Aorta (tissue), 5 donors: Measurements from ENCODE around the gene FRYL. TPM values are rescaled to one million over a fixed set of nuclear protein-coding genes. Genes with fewer than 3 reads are reported as not detected.
"Not testable (repeated sequence)": the region's sequence is repeated elsewhere in the genome, so short reads cannot be mapped to it uniquely, and the experiment has no call there.

Experiments
- ATAC-seq: fragments of 200-7000 bp; cut with Tn5 transposase; one replicate; pipeline ENCODE4 v1.9.1; 2022; ENCODE audit warnings: moderate library complexity; ENCODE audit not compliant: low FRiP score
- DNase-seq, 2 donors: peaks; one replicate each; pipeline ENCODE4 v3.0.0-alpha.2; 2020
- H3K27ac ChIP-seq, 2 donors: one replicate each; pipeline ENCODE4 v1.5.1; 2013; ENCODE audit warnings: low read length in 2 of 2, mild to moderate bottlenecking in 2 of 2, moderate library complexity in 2 of 2, control low read depth in 1 of 2, inconsistent platforms in 1 of 2, low read depth in 1 of 2
- H3K27me3 ChIP-seq, 2 donors: one replicate each; pipeline ENCODE4 v1.6.1; 2013; ENCODE audit warnings: control low read depth in 1 of 2, low read length in 1 of 2, mild to moderate bottlenecking in 1 of 2, moderate library complexity in 1 of 2; ENCODE audit not compliant: insufficient read depth in 2 of 2, control insufficient read depth in 1 of 2
- H3K36me3 ChIP-seq, 2 donors: one replicate each; pipeline ENCODE4 v1.6.1; 2013; ENCODE audit warnings: control low read depth in 1 of 2, low read length in 1 of 2, mild to moderate bottlenecking in 1 of 2; ENCODE audit not compliant: insufficient read depth in 2 of 2, control insufficient read depth in 1 of 2
- H3K4me1 ChIP-seq, 2 donors: one replicate each; pipeline ENCODE4 v1.6.1; 2013; ENCODE audit warnings: low read length in 2 of 2, control low read depth in 1 of 2, mild to moderate bottlenecking in 1 of 2, moderate library complexity in 1 of 2; ENCODE audit not compliant: insufficient read depth in 2 of 2, control insufficient read depth in 1 of 2
- H3K4me3 ChIP-seq, 2 donors: one replicate each; pipeline ENCODE4 v1.5.1; 2013; ENCODE audit warnings: low read length in 2 of 2, control low read depth in 1 of 2, mild to moderate bottlenecking in 1 of 2
- H3K9me3 ChIP-seq: one replicate; pipeline ENCODE4 v1.6.1; 2013; ENCODE audit warnings: mild to moderate bottlenecking, low read length; ENCODE audit not compliant: control insufficient read depth
- WGBS, 2 donors: extraction: QIAGEN DNeasy Blood & Tissue Kit; methylation state at CpG; one replicate each; pipeline ENCODE4 v1.1.7; 2013; 5-methylcytosine and 5-hydroxymethylcytosine counted together
- intact Hi-C, 2 donors: fragments of 100-400 bp; cut with DNase I; formaldehyde crosslinking; loops; one replicate each; pipeline versions ENCODE4 v1.14.2 to v1.15.0; 2022
- polyA plus RNA-seq, 2 donors: library from polyadenylated mRNA; stranded (reverse); fragments of 200-250 nt; gene quantifications; one replicate each; pipeline ENCODE4 v1.2.3, GENCODE V29; 2013
- total RNA-seq, 2 donors: library from RNA; stranded (reverse); fragmentation: NEBNext Ultra II Directional; extraction: Animal tissue kit (Norgen Biotek cat#: 25700); gene quantifications; one replicate each; pipeline ENCODE4 v1.2.1, GENCODE V29; 2021
- donor health status: healthy with polysubstance abuse.
- donor health status: Bipolar disorder and iron deficiency.
- donor health status: DM: no; HTN: no; CAD: no.
- donor health status: DM: no; HTN: no; CAD: no.
- donor health status: DM: yes; HTN: yes; CAD: no.

FRYL gene
- total and polyA plus RNA-seq, 4 donors: 12.8 to 141 (median 85.7) TPM

DNA sequence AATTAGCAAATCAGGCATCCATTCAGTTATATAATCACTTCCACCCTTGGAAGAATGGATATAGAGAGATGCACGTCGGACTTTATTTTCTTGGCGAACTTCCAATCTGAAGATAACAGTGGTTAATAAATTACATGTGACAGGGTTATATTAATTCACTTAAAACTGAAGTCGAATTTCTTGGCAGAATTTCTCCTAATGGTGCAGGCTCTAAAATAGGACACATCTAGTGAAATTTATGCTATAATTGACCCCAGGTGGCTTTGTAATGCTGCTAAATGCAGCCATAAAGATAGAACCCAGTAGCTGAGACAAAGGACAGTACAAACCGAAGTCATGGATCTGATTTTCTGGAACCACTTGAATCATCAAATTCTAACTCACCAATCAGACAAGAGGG lies 317.7 kb downstream of the FRYL start:
- no peak overlapping the region for H3K27ac ChIP-seq
- no peaks in the 10 kb centered on the region for H3K4me1 ChIP-seq
- H3K9me3 ChIP-seq: no peaks in the 10 kb centered on the region
- ATAC-seq (no peak), DNase-seq (no peak)
- H3K36me3 ChIP-seq: no peaks in the 10 kb centered on the region
- H3K27me3 ChIP-seq: no peaks in the 10 kb centered on the region
- 14 to 18% methylated on average over 5 of the region's 5 CpGs for WGBS, 2 donors
- intact Hi-C loops: no loop called here
- no peak overlapping the region for H3K4me3 ChIP-seq

DNA sequence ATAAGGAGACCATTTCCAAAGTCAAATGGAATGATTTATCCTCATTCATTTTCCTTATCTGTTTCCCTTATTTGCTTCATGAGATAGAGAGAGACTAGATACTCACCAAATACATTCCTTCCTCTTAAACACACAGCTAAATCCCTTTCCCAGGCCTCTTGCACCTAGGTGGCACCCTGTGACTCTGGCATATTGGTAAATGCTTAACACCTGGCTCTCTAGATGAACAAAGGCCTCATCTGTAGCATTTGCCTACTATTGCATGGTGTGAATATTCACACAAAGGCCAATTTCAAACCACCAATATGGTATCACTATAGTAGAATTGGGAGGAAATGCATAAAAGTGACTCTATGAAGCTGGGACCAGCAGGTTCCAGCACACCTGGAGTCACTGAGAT lies 319.1 kb downstream of the FRYL start:
- Histone ChIP-seq H3K27me3 (no peaks in the 10 kb centered on the region), H3K4me3 (no peak overlapping the region), H3K4me1 (no peaks in the 10 kb centered on the region), H3K36me3 (no peaks in the 10 kb centered on the region), H3K9me3 (no peaks in the 10 kb centered on the region), H3K27ac (no peak overlapping the region)
- no peak for DNase-seq
- intact Hi-C loops: no loop called here
- no peak for ATAC-seq

DNA sequence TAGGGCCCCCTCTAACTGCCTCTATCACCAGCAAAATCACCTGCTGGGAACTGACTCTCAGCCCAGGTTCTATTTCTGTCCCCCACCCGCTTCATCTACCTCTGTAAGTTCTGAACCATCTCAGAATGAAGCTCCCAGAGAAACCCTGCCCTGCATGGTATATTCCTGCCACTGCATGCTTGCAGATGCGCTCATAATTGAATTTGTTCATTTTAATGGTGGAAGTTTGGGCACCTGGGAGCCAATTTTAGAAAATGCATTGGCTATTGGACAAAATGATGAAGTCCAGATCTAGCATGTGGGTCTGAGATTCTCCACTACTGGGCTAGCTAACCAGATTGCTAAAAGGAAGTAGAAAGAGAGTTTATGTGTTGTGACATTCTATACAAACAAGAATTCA lies 325.5 kb downstream of the FRYL start:
- Histone ChIP-seq H3K27me3 (no peaks in the 10 kb centered on the region), H3K4me3 (no peak overlapping the region), H3K27ac (no peak overlapping the region), H3K36me3 (no peaks in the 10 kb centered on the region), H3K4me1 (no peaks in the 10 kb centered on the region), H3K9me3 (no peaks in the 10 kb centered on the region)
- ATAC-seq (no peak), DNase-seq (no peak)
- WGBS, 2 donors: 95 to 97% methylated on average over 2 of the region's 2 CpGs
- intact Hi-C loops: no loop called here

DNA sequence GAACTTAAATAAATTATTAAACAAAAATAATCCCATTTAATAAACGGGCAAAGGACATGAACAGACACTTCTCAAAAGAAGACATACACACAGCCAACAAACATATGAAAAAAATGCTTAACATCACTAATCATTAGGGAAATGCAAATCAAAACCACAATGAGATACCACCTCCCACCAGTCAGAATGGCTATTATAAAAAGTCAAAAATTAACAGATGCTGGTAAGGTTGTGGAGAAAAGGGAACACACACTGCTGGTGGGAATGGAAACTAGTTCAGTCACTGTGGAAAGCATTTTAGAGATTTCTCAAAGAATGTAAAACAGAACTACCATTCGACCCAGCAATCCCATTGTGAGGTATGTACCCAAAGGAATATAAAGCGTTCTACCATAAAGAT lies 328.4 kb downstream of the FRYL start:
- H3K9me3 ChIP-seq, DNase-seq, H3K4me3 ChIP-seq, ATAC-seq, intact Hi-C loops, H3K36me3 ChIP-seq, H3K27me3 ChIP-seq, H3K4me1 ChIP-seq, H3K27ac ChIP-seq: not testable (repeated sequence)
- WGBS, 2 donors: 85 to 96% methylated on average over 3 of the region's 3 CpGs

DNA sequence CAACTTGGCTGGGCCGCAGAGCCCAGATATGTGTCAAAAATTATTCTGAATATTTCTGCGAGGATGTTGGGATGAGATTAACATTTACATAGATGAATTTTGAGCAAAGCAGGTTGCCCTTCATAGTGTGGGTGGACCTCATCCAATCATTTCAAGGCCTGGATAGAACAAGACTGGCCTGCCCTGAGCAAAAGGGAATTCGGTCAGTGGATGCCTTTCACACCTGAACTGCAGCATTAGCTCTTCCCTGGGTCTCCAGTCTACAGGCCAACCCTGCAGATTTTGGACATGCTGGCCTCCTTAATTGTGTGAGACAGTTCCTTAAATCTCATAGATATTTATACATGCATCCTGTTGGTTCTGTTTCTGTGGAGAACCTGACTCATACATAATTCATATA lies 329.3 kb downstream of the FRYL start:
- 96 to 97% methylated on average over 3 of the region's 3 CpGs for WGBS, 2 donors
- Histone ChIP-seq H3K9me3 (no peaks in the 10 kb centered on the region), H3K36me3 (no peaks in the 10 kb centered on the region), H3K4me1 (no peaks in the 10 kb centered on the region), H3K27ac (no peak overlapping the region), H3K4me3 (no peak overlapping the region), H3K27me3 (no peaks in the 10 kb centered on the region)
- intact Hi-C loops: no loop called here
- DNase-seq (no peak), ATAC-seq (no peak)

DNA sequence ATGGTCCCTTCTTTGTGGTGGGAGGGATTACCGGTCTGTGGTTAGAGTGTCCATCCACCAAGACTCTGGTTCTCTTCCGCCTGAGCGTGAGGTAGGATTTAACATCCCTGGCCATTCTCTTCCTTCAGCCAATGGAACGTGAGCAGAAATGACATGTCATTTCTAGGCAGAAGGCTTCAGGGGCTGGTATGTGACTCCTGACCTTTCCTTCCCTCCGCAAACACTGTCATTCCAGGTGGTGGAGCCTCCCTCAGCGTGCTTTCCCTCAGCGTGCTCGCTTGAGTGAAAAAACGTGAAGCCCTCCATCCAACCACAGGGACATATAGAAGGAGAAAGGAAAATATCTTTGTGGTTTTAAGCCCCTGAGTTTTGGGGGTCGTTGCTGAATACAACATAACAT lies 330.9 kb downstream of the FRYL start:
- no peak overlapping the region for H3K27ac ChIP-seq
- H3K9me3 ChIP-seq: no peaks in the 10 kb centered on the region
- WGBS, 2 donors: 86 to 89% methylated on average over 10 of the region's 10 CpGs
- H3K4me3 ChIP-seq: no peak overlapping the region
- no peaks in the 10 kb centered on the region for H3K36me3 ChIP-seq
- H3K4me1 ChIP-seq: no peaks in the 10 kb centered on the region
- H3K27me3 ChIP-seq: no peaks in the 10 kb centered on the region
- ATAC-seq: no peak
- DNase-seq: no peak
- intact Hi-C loops: loop anchor here in 1 of 2 donors (10.0 kb wide), 1 partner anchor 96 kb away; no protein-coding TSS in a partner anchor

Other genes with a start within 250 kb of the FRYL start
- 100 to 1,000 TPM in 1 of 2 donors, 10 to 100 TPM in 1; 81.5 to 102 TPM for gene OCIAD1, start 50.8 kb upstream of the FRYL start, total RNA-seq
- 100 to 1,000 TPM; 104 to 112 TPM for gene OCIAD1, start 50.8 kb upstream of the FRYL start, polyA plus RNA-seq
- gene OCIAD2, start 126.5 kb upstream of the FRYL start, total RNA-seq: 10 to 100 TPM; 19.7 to 22.4 TPM
- gene OCIAD2, start 126.5 kb upstream of the FRYL start, polyA plus RNA-seq: 10 to 100 TPM; 24.8 to 65.9 TPM
- not detected for gene CWH43, start 206.0 kb upstream of the FRYL start, total RNA-seq
- not detected for gene CWH43, start 206.0 kb upstream of the FRYL start, polyA plus RNA-seq